Astrocyte (in vitro differentiated cells and primary cell): ENCODE measurements around the gene WWTR1. TPM values are rescaled to one million over a fixed set of nuclear protein-coding genes. Genes with fewer than 3 reads are reported as not detected.

Experiments used
- DNase-seq: peaks from one replicate; pipeline ENCODE4 v3.0.0-alpha.2; 2010; ENCODE audit warnings: low read depth
- FAIRE-seq: peaks from 2 replicates; lab custom pipeline; 2011; peaks lifted over from hg19 to GRCh38; lab: Jason Lieb, UNC
- H2AFZ ChIP-seq: 2 replicates; pipeline ENCODE4 v1.6.0; 2012; ENCODE audit warnings: low read depth, low read length, inconsistent platforms
- H3K27ac ChIP-seq: 2 replicates; pipeline ENCODE4 v1.5.1; 2011; ENCODE audit warnings: low read depth, low read length, inconsistent platforms
- H3K27me3 ChIP-seq: 2 replicates; pipeline ENCODE4 v1.6.0; 2011; ENCODE audit warnings: low read length, inconsistent platforms; ENCODE audit not compliant: insufficient read depth
- H3K36me3 ChIP-seq: 2 replicates; pipeline ENCODE4 v1.5.1; 2011; ENCODE audit warnings: low read length, inconsistent platforms; ENCODE audit not compliant: insufficient read depth
- H3K4me1 ChIP-seq: 2 replicates; pipeline ENCODE4 v1.5.1; 2011; ENCODE audit warnings: low read length, inconsistent platforms; ENCODE audit not compliant: insufficient read depth
- H3K4me2 ChIP-seq: 2 replicates; pipeline ENCODE4 v1.6.0; 2012; ENCODE audit warnings: low read length, inconsistent platforms
- H3K4me3 ChIP-seq: 2 replicates; pipeline ENCODE4 v1.5.1; 2011; ENCODE audit warnings: low read depth, mild to moderate bottlenecking, low read length, inconsistent platforms; ENCODE audit not compliant: insufficient read depth
- H3K79me2 ChIP-seq: 2 replicates; pipeline ENCODE4 v1.6.0; 2012; ENCODE audit warnings: mild to moderate bottlenecking, low read length, inconsistent platforms; ENCODE audit not compliant: insufficient read depth
- H3K9ac ChIP-seq: 2 replicates; pipeline ENCODE4 v1.6.0; 2012; ENCODE audit warnings: mild to moderate bottlenecking, low read length, inconsistent platforms
- H3K9me3 ChIP-seq: 2 replicates; pipeline ENCODE4 v1.5.1; 2012; ENCODE audit warnings: low read depth, mild to moderate bottlenecking, low read length, inconsistent platforms; ENCODE audit not compliant: insufficient read depth
- H4K20me1 ChIP-seq: 2 replicates; pipeline ENCODE4 v1.6.0; 2012; ENCODE audit warnings: low read length, inconsistent platforms; ENCODE audit not compliant: insufficient read depth
- H3K27ac Mint-ChIP-seq: one replicate; pipeline ENCODE4 v1.8.0; 2021; ENCODE audit warnings: mild to moderate bottlenecking, mixed read lengths; ENCODE audit not compliant: unreplicated experiment
- H3K27me3 Mint-ChIP-seq: one replicate; pipeline ENCODE4 v1.8.0; 2021; ENCODE audit warnings: low read depth, mixed read lengths; ENCODE audit not compliant: unreplicated experiment
- H3K36me3 Mint-ChIP-seq: one replicate; pipeline ENCODE4 v1.8.0; 2021; ENCODE audit warnings: low read depth, mixed read lengths; ENCODE audit not compliant: unreplicated experiment
- H3K4me1 Mint-ChIP-seq: one replicate; pipeline ENCODE4 v1.8.0; 2021; ENCODE audit warnings: low read depth, mixed read lengths; ENCODE audit not compliant: unreplicated experiment
- H3K4me3 Mint-ChIP-seq: one replicate; pipeline ENCODE4 v1.8.0; 2021; ENCODE audit warnings: mild to moderate bottlenecking, moderate library complexity, mixed read lengths; ENCODE audit not compliant: unreplicated experiment
- H3K9me3 Mint-ChIP-seq: one replicate; pipeline ENCODE4 v1.8.0; 2021; ENCODE audit warnings: mild to moderate bottlenecking, mixed read lengths; ENCODE audit not compliant: unreplicated experiment
- EZH2 ChIP-seq: IDR thresholded peaks from 2 replicates; pipeline ENCODE4 v1.6.1; 2012; ENCODE audit warnings: mild to moderate bottlenecking, low read length, inconsistent platforms; ENCODE audit not compliant: insufficient read depth
- total RNA-seq: library from RNA; stranded (reverse); gene quantifications from 2 replicates; pipeline ENCODE4 v1.2.1, GENCODE V29; 2021
- TF ChIP-seq, protein P1 (sequence below): IDR thresholded peaks from 2 replicates; pipeline ENCODE4 v1.5.1; 2011; ENCODE audit warnings: low read depth, mild to moderate bottlenecking, inconsistent platforms, low read length, moderate library complexity; ENCODE audit not compliant: insufficient read depth

WWTR1 gene
- total RNA-seq, 1 donor from 2014 or later: 94.3 TPM

DNA sequence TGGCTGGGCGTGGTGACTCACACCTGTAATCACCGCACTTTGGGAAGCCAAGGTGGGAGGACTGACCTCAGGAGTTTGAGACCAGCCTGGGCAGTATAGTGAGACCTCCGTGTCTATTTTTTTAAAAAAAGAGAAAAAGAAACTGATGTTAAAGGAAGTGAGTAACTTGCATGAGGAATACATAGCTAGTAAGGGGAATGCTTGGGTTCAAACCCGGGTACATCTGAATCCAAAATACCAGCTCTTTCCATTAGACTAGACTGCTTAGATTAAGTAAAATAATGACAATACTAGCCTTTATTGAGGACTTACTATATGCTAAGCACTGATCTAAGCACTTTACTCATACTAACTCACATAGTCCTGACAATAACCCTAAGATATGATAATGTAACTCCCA, 160.9 kb downstream of the WWTR1 start:
- H3K9me3 ChIP-seq: no peaks in the 10 kb centered on the region
- H3K27me3 ChIP-seq: peaks cover 3% of the 10 kb centered on the region
- Mint-ChIP-seq H3K27ac (no peak overlapping the region), H3K4me1 (no peaks in the 10 kb centered on the region), H3K36me3 (no peaks in the 10 kb centered on the region), H3K27me3 (peaks cover 6% of the 10 kb centered on the region), H3K4me3 (no peak overlapping the region), H3K9me3 (no peaks in the 10 kb centered on the region)
- H3K36me3 ChIP-seq: no peaks in the 10 kb centered on the region
- no peak overlapping the region for H3K4me2 ChIP-seq
- H3K79me2 ChIP-seq: no peaks in the 10 kb centered on the region
- H3K4me1 ChIP-seq: peaks cover 14% of the 10 kb centered on the region
- no peak overlapping the region for H3K27ac ChIP-seq
- no peak for FAIRE-seq
- TF ChIP-seq, protein P1, sequence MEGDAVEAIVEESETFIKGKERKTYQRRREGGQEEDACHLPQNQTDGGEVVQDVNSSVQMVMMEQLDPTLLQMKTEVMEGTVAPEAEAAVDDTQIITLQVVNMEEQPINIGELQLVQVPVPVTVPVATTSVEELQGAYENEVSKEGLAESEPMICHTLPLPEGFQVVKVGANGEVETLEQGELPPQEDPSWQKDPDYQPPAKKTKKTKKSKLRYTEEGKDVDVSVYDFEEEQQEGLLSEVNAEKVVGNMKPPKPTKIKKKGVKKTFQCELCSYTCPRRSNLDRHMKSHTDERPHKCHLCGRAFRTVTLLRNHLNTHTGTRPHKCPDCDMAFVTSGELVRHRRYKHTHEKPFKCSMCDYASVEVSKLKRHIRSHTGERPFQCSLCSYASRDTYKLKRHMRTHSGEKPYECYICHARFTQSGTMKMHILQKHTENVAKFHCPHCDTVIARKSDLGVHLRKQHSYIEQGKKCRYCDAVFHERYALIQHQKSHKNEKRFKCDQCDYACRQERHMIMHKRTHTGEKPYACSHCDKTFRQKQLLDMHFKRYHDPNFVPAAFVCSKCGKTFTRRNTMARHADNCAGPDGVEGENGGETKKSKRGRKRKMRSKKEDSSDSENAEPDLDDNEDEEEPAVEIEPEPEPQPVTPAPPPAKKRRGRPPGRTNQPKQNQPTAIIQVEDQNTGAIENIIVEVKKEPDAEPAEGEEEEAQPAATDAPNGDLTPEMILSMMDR: no peak
- no peak for TF ChIP-seq EZH2
- no peak overlapping the region for H3K4me3 ChIP-seq
- no peak for DNase-seq
- H2AFZ ChIP-seq: no peak overlapping the region
- no peak overlapping the region for H3K9ac ChIP-seq
- H4K20me1 ChIP-seq: no peaks in the 10 kb centered on the region

DNA sequence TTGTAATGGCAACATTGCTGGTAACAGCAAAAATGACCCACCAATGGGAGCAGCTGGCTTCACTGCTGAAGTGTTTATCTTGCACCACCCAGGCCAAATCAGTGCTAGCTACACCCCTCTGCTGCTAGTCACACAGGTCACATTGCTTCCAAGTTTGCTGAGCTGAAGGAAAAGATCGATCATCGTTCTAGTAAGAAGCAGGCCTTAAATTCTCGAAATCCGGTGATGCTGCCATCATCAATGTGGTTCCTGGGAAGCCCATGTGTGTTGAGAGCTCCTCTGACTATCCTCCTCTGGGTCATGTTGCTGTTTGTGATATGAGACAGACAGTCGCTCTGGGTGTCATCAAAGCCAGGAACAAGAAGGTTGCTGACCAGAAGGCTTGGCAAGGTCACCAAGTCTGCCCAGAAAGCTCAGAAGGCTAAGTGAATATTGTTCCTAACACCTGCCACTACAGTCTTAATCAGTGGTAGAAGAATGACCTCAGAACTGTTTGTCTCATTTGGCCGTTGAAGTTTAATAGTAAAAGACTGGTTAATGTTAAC, 162.2 kb downstream of the WWTR1 start:
- Histone ChIP-seq H3K36me3 (no peaks in the 10 kb centered on the region), H3K9me3 (no peaks in the 10 kb centered on the region), H3K9ac (no peak overlapping the region), H3K4me1 (peaks cover 8% of the 10 kb centered on the region), H4K20me1 (no peaks in the 10 kb centered on the region), H2AFZ (no peak overlapping the region), H3K4me2 (no peak overlapping the region), H3K4me3 (no peak overlapping the region), H3K27ac (no peak overlapping the region), H3K27me3 (peaks cover 3% of the 10 kb centered on the region), H3K79me2 (no peaks in the 10 kb centered on the region)
- Mint-ChIP-seq H3K4me3 (no peak overlapping the region), H3K4me1 (no peaks in the 10 kb centered on the region), H3K9me3 (no peaks in the 10 kb centered on the region), H3K36me3 (no peaks in the 10 kb centered on the region), H3K27me3 (peaks cover 6% of the 10 kb centered on the region), H3K27ac (no peak overlapping the region)
- FAIRE-seq (no peak), DNase-seq (no peak)
- TF ChIP-seq, protein P1: no peak
- no peak for TF ChIP-seq EZH2

DNA sequence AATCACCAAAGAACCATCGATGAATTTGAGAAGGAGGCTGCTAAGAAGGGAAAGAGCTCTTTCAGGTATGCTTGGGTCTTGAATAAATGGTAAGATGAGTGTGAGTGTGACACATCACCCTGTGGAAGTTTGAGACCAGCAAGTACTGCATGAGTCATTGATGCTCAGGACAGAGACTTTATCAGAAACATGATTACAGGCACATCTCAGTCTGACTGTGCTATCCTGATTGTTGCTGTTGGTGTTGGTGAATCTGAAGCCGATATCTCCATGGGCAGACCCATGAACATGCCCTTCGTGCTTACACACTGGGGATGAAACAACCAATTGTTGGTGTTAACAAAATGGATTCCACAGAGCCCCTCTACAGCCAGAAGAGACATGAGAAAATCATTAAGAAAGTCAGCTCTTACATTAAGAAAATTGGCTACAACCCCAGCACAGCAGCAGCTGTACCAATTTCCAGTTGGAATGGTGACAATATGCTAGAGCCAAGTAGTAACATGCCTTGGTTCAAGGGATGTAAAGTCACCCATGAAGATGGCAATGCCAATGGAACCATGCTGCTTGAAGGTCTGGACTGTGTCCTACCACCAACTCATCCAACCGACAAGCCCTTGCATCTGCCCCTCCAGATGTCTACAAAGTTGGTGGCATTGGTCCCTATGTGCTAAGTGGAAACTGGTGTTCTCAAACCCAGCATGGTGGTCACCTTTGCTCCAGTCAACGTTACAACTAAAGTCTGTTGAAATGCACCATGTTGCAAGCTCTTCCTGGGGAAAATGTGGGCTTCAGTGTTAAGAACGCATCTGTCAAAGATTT, 162.9 kb downstream of the WWTR1 start:
- Histone ChIP-seq H3K4me3 (no peak overlapping the region), H3K4me2 (no peak overlapping the region), H3K9me3 (no peaks in the 10 kb centered on the region), H3K27ac (no peak overlapping the region), H3K36me3 (no peaks in the 10 kb centered on the region), H3K4me1 (peaks cover 8% of the 10 kb centered on the region), H4K20me1 (no peaks in the 10 kb centered on the region), H2AFZ (no peak overlapping the region), H3K9ac (no peak overlapping the region), H3K27me3 (peaks cover 3% of the 10 kb centered on the region), H3K79me2 (no peaks in the 10 kb centered on the region)
- no peak overlapping the region for H3K4me3 Mint-ChIP-seq
- H3K27me3 Mint-ChIP-seq: peaks cover 6% of the 10 kb centered on the region
- no peaks in the 10 kb centered on the region for H3K36me3 Mint-ChIP-seq
- peaks cover 3% of the 10 kb centered on the region for H3K4me1 Mint-ChIP-seq
- peak; percentile 20 for FAIRE-seq
- DNase-seq: peak; percentile 53
- TF ChIP-seq, protein P1: no peak
- no peak overlapping the region for H3K27ac Mint-ChIP-seq
- no peaks in the 10 kb centered on the region for H3K9me3 Mint-ChIP-seq
